NCI-H526 treated with DMSO at 0.1 percent for 48 hours (cell line): ENCODE measurements around the gene CKMT2.

Experiments used
- DNase-seq: peaks from one replicate; lab custom pipeline; 2025; lab: John Stamatoyannopoulos, UW

CKMT2 gene

DNA sequence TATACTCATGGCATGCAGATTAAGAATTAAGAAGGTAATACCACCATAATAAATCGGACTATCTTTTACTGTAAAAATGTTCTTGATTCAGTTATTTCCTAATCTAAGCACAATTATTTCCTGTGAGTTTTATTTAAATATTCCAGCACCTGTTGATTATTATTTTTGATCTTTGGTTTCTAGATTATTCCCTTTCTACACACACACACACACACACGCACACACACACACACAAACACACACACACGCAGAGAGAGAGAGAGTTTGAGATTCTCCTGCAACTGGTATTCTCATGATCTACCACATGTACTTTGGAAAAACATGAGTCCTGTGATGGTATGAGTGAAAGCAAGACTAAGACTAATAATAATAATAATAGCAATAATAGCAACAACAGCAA, 17.0 kb upstream of the CKMT2 start:
- no peak for DNase-seq

DNA sequence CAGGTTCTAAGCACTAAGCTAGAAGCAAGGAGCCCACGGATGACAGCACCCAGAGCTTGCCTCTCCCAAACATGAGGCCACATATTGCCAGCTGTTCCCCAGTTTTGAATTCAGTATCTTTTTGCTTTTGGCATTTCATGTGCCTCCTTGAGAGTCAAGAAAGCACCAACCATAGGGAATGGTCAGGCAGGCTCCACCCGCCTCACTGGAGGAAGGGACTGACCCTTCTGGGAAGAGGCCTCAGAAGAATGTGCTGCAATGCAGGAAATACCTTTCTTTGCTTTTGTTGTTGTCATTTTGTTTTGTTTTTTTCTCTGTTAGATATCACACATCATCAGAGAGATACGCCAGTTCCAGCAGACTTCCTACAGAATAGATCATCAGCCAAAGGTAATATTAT, 13.7 kb upstream of the CKMT2 start:
- no peak for DNase-seq

DNA sequence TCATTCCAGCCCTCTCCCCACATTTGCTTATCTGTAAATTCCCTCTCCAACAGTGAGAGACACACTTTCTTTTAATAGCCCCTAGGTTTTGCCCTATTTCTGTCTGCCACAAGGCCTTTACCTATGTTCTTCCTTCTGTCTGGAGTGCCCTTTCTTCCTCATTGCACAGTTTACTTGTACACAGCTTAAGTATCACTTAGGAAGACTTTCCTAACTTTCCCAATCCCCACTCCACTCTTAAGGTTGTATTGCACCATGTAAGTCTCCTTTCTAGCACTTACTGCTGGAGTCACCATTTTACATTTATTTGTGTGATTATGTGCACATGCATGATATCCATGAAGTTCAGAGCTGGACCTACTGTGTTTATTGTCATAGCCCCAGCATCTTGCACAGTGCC, 10.8 kb upstream of the CKMT2 start:
- DNase-seq: no peak

DNA sequence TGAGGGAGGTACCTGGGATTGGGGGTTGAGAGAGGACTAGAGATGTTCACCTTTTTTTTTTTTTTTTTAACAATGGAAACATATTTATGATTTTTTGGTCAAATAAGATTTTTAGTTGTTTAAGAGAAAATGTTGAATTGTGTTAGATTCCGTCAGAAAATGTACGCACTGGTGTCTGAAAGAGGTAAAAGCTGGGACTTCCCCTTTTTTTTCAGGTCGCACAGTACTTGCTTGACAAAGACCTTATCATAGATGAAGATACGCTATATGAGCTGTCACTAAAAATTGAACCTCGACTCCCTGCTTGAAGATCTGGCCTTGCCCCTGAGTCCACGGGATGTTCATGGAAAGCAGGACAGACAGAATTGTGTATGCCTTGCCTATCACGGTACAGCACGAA, 7.7 kb upstream of the CKMT2 start:
- DNase-seq: no peak

DNA sequence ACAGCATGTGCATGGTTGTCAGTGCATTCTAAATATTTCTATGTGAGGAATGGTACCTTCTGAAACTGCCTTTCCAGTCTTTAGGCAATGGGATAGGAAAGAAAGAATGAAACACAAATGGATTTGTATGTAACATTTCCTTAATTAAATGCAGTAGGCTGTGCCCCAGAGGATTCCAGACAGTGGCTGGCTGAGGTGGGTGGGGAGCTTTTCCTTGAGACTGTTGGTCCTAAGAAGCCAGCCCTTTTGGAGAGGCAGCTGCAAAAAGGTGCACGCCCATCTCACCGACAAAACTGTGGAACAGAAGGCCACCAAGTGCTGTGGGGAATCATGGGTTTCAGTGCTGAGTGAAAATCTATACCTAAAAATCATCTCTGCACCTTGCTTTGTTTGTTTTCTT, 6.8 kb upstream of the CKMT2 start:
- DNase-seq: no peak

DNA sequence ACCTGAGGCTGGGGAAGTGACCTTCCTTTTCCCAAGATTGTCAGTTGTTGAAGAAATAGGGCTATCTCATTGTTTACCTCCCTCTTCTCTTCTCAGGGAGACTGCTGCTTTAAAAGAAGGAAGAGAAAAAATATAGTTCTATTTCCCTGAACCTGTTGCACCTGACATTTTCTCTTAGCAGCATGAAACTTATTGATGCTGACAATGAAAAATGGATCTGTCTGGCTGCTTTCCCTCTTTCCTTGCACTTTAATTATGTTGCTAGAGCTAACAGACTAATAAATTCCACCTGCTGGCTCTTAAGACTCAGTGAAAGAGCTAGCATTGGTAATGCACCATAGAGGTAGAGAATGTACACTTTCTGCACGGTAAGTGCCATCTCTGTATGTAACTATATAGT, 6.2 kb upstream of the CKMT2 start:
- no peak for DNase-seq

DNA sequence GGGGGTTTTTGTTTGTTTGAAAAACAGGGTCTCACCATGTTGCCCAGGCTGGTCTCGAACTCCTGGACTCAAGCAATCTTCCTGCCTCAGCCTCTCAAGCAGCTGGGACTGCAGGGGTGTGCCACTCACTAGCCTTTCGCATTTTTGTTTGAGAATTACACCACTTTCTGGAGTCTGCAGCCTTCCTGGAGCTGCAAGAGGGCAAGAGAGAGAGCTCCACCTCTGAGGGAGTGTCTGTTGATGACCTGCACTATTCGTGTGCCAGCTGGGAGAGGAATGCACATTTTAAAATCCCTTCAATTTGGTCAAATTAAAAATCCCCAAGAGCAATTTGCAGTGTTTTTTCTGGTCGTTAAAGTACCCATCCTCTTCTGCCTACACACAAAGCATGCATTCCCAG, 5.0 kb upstream of the CKMT2 start:
- DNase-seq: no peak

DNA sequence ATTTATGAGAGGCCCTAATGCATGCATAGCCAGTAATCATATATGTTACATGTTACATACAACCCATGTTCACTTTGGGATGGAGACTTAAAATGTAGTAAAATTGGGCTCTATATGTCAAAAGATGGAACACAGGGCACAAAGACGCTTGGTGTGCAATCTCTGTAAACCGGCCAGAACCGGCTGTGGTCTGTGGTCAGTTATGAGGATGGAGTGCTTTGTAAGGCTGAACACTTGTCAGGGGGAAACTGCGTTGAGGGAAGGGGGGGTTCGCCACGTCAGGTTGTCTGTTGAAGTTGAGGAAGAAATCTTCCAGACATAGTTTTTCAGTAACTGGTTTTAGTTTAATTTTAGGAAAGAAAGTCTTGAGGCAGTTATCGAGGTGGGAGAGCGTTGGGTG, 2.7 kb upstream of the CKMT2 start:
- no peak for DNase-seq

DNA sequence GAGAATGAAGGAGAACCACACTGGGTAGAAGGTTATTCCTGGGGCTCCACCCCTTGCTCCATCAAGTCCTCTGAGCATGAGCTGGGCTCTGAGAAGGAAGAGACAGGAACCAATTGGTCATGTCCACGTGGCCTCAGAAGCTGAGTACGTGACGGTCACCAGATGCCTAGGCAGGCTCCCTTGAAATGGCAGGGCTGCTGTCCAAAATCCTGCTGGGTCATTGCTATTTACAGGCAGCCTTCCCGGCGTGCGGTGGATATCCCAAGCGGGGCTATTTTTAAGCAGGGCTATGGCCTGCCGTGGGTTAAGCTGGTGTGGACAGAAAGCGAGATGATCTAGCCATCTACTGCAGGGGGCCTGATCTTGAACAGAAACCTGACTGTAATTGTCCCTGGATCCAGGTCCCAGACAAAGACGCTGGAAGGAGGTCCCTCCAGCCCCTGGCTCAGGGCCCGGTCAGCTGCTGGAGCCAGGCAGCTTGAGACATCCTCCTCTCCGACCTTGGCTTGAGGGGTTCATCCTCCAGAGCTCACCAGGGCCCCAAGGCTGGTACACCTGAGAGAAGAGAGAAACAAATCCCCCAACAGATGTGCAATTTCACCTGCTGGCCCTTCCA, 550 bp upstream of the CKMT2 start:
- no peak for DNase-seq

DNA sequence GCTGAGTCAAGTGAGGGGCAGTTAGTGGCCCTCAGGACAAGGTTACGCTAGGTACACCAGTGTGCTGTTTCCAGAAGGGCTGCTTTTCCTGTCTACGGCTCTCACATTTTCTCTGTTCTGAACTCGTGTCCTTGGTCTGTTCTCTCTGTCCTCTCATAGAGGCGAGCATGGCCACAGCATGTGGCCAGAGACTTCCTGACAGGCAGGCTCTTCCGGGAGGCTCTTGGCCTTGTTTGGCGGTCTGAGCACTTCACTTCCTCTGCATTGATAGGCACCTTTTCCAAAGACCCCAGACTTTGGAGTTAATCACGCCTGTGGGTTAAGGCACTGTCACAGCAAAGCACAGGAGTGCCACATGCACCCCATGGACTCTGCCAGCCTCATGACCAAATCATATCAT, 1.2 kb downstream of the CKMT2 start:
- no peak for DNase-seq

DNA sequence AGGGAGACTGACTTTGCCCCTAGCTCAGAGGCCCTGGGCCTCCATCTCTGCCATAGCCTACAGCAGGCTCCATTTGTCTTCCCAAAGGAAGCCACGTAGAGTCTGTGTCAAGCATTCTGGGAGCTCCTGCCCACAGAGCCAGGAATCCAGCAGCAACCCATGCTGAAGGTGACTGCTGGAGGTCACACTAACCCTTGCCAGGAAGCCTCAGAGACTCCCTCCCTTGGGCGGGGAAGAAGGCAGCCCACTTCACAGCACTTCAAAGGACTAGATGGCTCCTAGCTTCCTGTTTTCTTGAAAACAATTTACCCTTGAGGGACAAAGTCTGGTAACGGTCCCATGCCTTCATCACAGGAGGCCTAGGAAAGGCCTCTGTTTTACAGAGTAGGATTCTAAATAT, 1.7 kb downstream of the CKMT2 start:
- no peak for DNase-seq

DNA sequence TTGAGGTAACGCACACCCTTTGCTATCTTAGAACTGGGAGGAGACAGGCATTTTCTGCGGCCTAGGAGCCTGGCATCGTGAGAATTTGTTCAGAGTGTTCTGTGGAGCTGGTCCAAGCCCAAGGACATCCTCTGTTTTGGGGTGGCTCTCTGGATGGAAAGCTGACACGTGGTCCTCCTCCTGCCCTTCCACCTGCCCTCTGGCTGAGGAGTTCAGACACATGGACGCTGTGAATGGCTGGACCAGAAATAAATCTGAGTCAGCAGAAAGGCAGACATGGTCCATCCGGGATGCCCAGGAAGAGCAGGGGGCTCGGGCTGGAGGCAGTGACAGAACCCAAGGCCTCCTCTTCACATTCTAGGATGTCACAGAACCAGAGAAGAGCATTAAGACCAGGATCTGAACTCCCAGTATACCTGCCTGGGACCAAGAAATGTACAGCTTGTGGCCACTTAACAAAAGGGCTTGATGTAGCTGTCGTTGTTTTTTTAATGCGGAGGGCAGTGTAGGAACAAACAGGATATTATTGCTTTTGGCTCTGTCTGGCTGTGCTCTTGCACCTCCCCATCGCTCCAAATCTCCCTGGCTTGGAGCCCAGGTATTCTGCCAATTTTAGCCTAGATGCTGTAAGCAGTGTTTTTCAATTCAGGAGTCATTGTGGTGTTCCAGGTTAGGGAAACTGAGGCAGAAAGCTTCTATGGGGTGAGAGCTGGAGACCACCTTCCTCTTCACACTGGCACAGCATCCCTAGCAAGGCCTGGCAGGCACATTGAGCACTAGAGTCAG, 2.4 kb downstream of the CKMT2 start:
- no peak for DNase-seq

DNA sequence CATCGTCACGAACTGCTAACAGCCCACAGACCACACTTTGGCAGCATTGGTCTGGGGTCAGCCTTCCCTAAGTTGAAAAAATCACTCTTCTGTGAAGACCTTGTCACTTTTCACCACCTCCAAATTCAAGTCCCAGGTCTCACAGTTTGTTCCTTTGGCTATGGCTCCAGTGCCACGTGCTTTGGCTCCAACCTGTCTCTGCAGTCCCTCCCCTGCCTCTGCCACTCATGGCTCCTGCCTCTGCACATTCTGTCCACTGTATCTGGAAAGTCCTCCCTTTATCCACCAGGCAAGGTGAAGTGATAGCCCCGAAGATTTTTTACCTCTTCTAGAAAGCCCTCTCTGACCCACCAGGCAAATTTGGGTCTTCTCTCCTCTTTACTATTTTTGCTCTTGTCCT, 5.3 kb downstream of the CKMT2 start:
- DNase-seq: no peak

DNA sequence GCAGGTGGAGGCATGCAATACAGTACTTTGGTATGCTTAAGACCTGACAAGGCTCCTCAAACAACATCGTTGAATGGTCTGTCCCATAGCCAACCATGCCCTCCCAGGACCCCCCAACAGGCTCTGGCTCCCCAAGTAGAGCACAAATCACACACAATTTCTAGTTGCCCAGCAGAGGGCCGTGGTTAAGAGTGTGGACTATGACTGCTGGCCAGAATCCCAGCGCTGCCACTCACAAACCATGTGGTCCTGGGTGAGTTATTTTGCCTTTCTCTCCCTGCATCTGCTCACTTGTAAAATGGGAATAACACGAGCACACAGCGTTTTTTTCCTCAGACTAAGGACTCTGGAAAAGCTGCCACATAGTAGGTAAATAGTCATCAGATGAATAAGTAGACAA, 6.5 kb downstream of the CKMT2 start:
- no peak for DNase-seq

DNA sequence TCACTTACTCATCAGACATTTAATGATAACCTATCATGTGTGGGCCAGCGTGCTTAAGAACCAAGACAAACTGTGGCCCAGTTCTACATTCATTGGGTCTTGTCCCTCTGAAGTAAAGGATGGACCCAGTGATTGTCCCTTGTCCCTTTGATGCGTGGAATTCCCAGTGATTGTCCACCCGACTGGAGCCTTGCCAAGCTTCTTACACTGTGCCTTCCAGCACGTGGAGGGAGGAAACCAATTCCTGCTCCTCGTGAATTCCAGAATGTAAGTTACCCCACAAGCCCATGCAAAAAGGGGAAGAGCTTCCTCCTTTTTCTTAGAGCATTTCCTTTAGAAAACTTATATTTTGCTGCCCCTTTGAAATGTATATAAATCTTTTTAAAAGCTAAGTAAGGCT, 7.9 kb downstream of the CKMT2 start:
- no peak for DNase-seq

DNA sequence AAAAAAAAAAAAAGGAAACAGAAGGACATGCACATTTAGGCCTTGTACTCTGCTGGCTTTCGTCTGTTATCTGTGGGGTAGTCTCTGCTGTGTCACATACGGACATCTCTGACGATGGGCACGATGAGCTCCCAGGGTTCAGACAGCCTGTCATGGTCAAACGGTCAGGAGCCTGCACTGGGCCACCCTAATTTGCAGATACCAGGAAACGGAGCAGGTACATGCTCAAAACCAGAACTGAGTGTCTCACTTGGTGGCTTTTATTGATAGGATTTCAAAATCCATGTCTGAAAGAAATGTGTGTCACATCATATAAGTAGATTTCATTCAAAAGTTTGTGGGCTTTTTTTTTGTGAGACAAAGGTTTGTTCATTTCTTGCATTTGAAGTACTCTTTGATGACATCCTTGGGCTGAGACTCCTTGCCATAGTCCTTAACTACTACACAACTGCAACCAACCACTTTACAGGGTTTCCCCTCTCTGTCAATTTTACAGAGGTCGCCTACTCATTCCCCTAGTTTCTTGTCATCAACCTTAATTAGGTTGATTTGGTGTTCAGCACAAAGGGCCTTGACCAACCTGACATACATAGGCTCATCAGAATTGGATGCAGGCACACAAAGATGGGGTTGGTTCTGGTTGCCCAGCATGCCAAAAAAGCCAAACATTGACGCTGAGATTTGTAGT, 9.0 kb downstream of the CKMT2 start:
- DNase-seq: no peak

DNA sequence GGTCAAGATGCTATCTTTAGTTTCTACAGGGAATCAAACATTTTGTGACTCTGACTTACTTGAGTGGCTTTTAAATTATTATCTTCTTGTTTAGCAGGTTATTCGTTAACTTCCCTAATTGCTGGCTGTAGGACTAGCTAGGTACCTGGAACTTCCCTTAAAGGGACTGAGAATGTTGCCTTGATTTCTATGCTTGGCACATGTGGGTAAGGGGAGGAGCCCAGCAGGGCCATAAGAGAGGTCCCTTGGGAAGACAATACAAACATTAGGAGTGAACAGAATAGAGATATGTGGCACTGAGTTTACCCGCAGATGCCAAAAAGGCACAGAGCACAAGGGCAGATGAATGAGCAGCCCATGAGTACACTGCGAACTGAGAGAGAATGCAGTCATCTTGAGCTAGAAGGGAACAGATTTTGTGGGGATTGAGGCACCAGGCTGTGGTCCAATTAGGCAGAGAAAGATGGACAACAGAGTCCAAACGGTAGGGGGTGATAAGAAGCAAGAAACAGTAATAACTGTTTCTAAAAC, 9.8 kb downstream of the CKMT2 start:
- DNase-seq: no peak

DNA sequence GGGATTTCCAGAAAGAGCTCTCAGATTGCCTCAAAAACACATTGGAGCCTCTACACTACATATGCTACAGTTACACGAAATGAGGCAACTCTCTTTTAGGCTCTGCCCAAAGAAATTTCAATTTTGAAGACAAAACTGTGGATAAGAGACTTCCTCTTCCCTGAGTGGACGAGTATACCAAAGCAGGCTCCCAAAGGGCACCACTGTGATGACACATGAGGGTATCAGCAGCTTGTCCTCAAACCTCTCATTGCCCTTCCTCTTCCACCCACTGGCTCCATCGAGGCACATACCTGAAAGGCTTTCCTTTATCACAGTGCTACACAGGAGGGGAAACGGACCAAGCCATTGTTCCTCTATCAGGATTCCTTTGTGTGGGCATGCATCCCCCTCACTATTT, 11.3 kb downstream of the CKMT2 start:
- DNase-seq: no peak

DNA sequence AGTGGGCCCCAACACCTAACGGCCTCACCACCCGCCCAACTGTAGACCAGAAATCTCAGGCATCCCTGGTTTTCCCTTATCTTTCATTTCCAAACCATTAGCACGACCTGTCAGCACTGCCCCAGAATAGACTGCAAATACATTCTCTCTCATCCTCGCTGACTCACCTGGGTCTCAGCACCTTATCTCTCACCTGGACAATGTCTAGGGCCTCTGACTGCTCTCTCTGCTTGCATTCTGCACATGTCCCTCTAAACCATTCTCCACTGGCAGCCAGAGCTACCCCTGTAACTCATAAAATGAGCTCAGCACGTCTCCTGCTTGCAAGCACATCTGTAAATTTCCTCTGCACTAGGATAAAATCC, 12.7 kb downstream of the CKMT2 start:
- DNase-seq: no peak

DNA sequence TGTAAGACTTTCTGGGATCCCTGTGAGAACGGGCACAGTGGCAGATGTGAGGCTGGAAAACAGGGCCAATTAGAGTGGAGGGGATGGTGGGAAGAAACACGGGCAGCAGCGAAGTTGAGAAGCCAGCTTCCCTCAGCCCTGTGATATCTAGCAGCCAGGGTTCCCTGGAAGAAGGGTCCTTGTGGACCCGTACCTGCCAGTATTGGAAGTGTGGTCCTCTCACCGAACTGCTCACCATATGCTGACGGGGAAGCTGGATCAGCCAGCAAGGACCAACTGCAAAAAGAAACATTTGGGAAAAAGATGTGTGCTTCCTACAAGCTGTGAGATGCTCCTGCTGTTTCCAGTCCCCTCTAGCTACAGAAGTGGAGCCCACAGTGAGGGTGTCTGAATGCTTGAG, 13.6 kb downstream of the CKMT2 start:
- DNase-seq: no peak

DNA sequence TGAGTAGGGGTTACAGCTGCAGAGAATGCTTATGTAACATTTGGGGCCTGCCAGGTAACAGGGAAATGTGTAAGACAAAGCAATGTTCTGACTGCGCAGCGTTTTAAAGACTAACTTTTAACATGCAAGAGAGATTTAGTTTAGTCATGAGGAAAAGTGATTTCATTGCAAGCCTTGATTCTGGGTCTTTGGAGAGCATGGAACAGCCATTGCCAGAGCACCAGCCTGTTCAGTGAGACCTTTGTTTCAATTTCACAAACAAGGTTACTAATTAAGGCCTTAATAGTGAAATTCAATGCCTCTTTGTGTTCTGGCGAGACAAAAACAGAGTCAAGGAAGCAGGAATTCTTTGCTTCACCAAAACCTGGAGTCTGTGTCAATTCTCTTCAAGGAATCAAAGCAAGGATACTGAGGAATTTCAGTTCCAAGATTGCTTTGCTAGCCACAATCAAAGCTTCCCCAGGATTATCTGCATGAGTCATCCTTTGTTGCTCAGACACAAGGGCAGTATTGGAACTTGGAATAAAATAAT, 14.4 kb downstream of the CKMT2 start:
- no peak for DNase-seq

DNA sequence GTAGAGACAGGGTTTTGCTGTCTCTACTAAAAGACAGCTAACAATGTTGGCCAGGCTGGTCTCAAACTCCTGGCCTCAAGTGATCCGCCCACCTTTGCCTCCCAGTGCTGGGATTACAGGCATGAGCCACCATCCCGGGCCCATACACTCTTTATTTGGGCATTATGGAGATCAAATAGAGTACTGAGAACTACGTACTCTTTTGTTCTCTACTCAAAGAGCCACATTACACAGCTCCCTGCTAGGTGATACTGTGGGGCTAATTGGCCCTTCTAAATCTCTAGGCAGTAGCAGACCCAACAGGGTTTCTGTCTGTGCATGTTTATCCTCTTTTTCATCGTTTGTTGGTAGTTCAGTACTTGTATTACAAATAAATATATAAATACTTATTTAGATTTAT, 16.1 kb downstream of the CKMT2 start:
- no peak for DNase-seq

DNA sequence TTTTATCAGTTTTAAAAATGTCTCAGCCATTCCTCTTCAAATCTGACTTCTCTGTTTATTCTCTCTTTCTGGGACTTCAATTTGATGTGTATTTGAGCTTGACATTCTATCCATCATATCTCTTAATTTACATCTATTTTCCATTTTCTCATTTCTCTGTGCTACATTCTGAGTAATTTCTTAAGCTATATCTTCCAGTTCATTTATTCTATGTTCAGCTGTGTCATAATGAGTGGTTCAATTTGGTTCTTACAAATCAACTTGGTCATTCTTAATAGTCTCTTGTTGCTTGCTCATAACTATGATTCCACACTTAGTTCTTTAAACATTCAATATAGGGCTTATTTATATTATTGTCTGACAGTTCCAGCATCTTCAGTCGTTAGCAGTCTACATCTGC, 16.9 kb downstream of the CKMT2 start:
- DNase-seq: no peak
